PC-3 (cell line): Measurements from ENCODE around the gene PLA2G4B. TPM values are rescaled to one million over a fixed set of nuclear protein-coding genes. Genes with fewer than 3 reads are reported as not detected.

Experiments used
- ATAC-seq: fragments of 200-7000 bp; cut with Tn5 transposase; 2 replicates; pipeline ENCODE4 v1.9.1; 2020; ENCODE audit warnings: mild to moderate bottlenecking, moderate library complexity
- BruUV-seq: library from RNA; stranded (reverse); fragments of 400-500 nt; replicated peaks from 2 replicates; lab custom pipeline; 2021; lab: Mats Ljungman, UMichigan
- CTCF ChIA-PET: fragments of 300-600 bp; sonication (Branson Sonifier 250); formaldehyde crosslinking; loops from one replicate; lab custom pipeline; 2022; ENCODE audit warnings: antibody characterized with exemption; lab: Charles Lee
- POLR2A ChIA-PET: fragments of 300-600 bp; sonication (Branson Sonifier 250); formaldehyde crosslinking; loops from one replicate; lab custom pipeline; 2022; ENCODE audit warnings: antibody characterized with exemption; ENCODE audit not compliant: unreplicated experiment; lab: Charles Lee
- DNase-seq: peaks from one replicate; pipeline ENCODE4 v3.0.0-alpha.2; 2015
- H2AFZ ChIP-seq: fragments of 300-600 bp; sonication (generic); 2 replicates; pipeline ENCODE4 v1.6.0; 2016; ENCODE audit warnings: antibody characterized with exemption, low read length
- H3F3A ChIP-seq: fragments of 300-600 bp; sonication (generic); one replicate; pipeline ENCODE4 v1.6.0; 2017; ENCODE audit warnings: antibody characterized with exemption, low read length, control low read depth, mild to moderate bottlenecking; ENCODE audit not compliant: unreplicated experiment
- H3K27ac ChIP-seq: fragments of 300-600 bp; sonication (generic); 2 replicates; pipeline ENCODE4 v1.5.1; 2016; ENCODE audit warnings: mild to moderate bottlenecking, low read length
- H3K27me3 ChIP-seq: fragments of 300-600 bp; sonication (generic); 2 replicates; pipeline ENCODE4 v1.6.1; 2016; ENCODE audit warnings: low read length, mixed read lengths
- H3K36me3 ChIP-seq: fragments of 300-600 bp; sonication (generic); 2 replicates; pipeline ENCODE4 v1.6.1; 2016; ENCODE audit warnings: low read depth, mixed run types, low read length, mixed read lengths
- H3K4me1 ChIP-seq: fragments of 300-600 bp; sonication (generic); 2 replicates; pipeline ENCODE4 v1.5.1; 2016; ENCODE audit warnings: low read length; ENCODE audit not compliant: insufficient read depth
- H3K4me2 ChIP-seq: fragments of 300-600 bp; sonication (generic); 2 replicates; pipeline ENCODE4 v1.6.0; 2016; ENCODE audit warnings: low read length
- H3K4me3 ChIP-seq: fragments of 300-600 bp; sonication (generic); 2 replicates; pipeline ENCODE4 v1.5.1; 2016; ENCODE audit warnings: mild to moderate bottlenecking, low read length, mixed read lengths
- H3K79me2 ChIP-seq: fragments of 300-600 bp; sonication (generic); 2 replicates; pipeline ENCODE4 v1.6.1; 2017; ENCODE audit warnings: low read length, mixed read lengths
- H3K9ac ChIP-seq: fragments of 300-600 bp; sonication (generic); 2 replicates; pipeline ENCODE4 v1.6.0; 2016; ENCODE audit warnings: mild to moderate bottlenecking, low read length
- H3K9me2 ChIP-seq: fragments of 300-600 bp; sonication (generic); replicated peaks from 2 replicates; pipeline ENCODE4 v1.6.1; 2016; ENCODE audit warnings: mixed run types, low read length, mixed read lengths
- H3K9me3 ChIP-seq: fragments of 300-600 bp; sonication (generic); 2 replicates; pipeline ENCODE4 v1.6.1; 2016; ENCODE audit warnings: low read length, mixed read lengths
- H4K20me1 ChIP-seq: fragments of 300-600 bp; sonication (generic); 2 replicates; pipeline ENCODE4 v1.6.1; 2016; ENCODE audit warnings: low read length, mixed read lengths
- CTCF ChIP-seq: fragments of 300-600 bp; sonication (generic); conservative IDR thresholded peaks from 2 replicates; pipeline ENCODE4 v1.5.1; 2017; ENCODE audit warnings: antibody characterized with exemption, low read depth, mild to moderate bottlenecking, low read length
- EZH2 ChIP-seq: fragments of 300-600 bp; sonication (generic); IDR thresholded peaks from one replicate; pipeline ENCODE4 v1.6.1; 2017; ENCODE audit warnings: antibody characterized with exemption, mild to moderate bottlenecking, low read length; ENCODE audit not compliant: unreplicated experiment
- EZH2phosphoT487 ChIP-seq: fragments of 300-600 bp; sonication (generic); IDR thresholded peaks from 2 replicates; pipeline ENCODE4 v1.6.1; 2018; ENCODE audit warnings: mild to moderate bottlenecking, antibody characterized with exemption, low read length, borderline replicate concordance
- intact Hi-C: fragments of 100-400 bp; cut with micrococcal nuclease; formaldehyde crosslinking; loops from 2 replicates; pipeline ENCODE4 v1.9.0; 2023
- total RNA-seq: library from RNA; depleted of rRNA; stranded (reverse); fragments of >200 nt; gene quantifications from 2 replicates; pipeline ENCODE4 v1.2.3, GENCODE V29; 2014

PLA2G4B gene
- total RNA-seq, 1 experiment from 2014 or later: 12.2 TPM

GRCh38 chr15:41806291-41807181 is 32.1 kb upstream of the PLA2G4B start:
- H3K79me2 ChIP-seq: 0 out of 2 replicates have a peak, but pooled peaks cover 7% of the 10 kb centered on the region
- ChIA-PET POLR2A (interaction anchor here (0.6 kb wide), 1 partner anchor 18 kb away, joined by 3 read pairs; no protein-coding TSS in a partner anchor), CTCF (interaction anchor here (2.5 kb wide), 1 partner anchor 33 kb away, joined by 15 read pairs; the partner anchor contains the start of gene MAPKBP1)
- no peaks in the 10 kb centered on the region for H3K9me3 ChIP-seq
- H3K4me3 ChIP-seq: no peak overlapping the region
- peaks cover 35% of the 10 kb centered on the region for H3K4me1 ChIP-seq
- BruUV-seq: no TSS peak
- TF ChIP-seq EZH2 (no peak), EZH2phosphoT487 (no peak), CTCF (peak; percentile 48)
- H3K4me2 ChIP-seq: no peak overlapping the region
- peak; percentile 75 for DNase-seq
- no peak overlapping the region for H3K27ac ChIP-seq
- no peaks in the 10 kb centered on the region for H3K27me3 ChIP-seq
- no peak overlapping the region for H2AFZ ChIP-seq
- no peak for ATAC-seq
- H3K9ac ChIP-seq: no peak overlapping the region
- H3K36me3 ChIP-seq: no peaks in the 10 kb centered on the region
- peaks cover 5% of the 10 kb centered on the region for H3F3A ChIP-seq
- intact Hi-C loops: no loop called here
- no peaks in the 10 kb centered on the region for H3K9me2 ChIP-seq
- no peaks in the 10 kb centered on the region for H4K20me1 ChIP-seq

GRCh38 chr15:41809121-41809520 is 29.5 kb upstream of the PLA2G4B start:
- Histone ChIP-seq H2AFZ (no peak overlapping the region), H3K27me3 (no peaks in the 10 kb centered on the region), H4K20me1 (no peaks in the 10 kb centered on the region), H3K9me2 (no peaks in the 10 kb centered on the region), H3K9ac (no peak overlapping the region), H3K4me2 (peak overlapping the region; percentile 43; the same call in 1 of the 2 replicates), H3K79me2 (no peaks in the 10 kb centered on the region), H3F3A (no peaks in the 10 kb centered on the region), H3K27ac (no peak overlapping the region), H3K36me3 (peaks cover 6% of the 10 kb centered on the region; the same call in 1 of the 2 replicates), H3K4me1 (peaks cover 21% of the 10 kb centered on the region), H3K9me3 (no peaks in the 10 kb centered on the region), H3K4me3 (no peak overlapping the region)
- BruUV-seq: no TSS peak
- TF ChIP-seq EZH2 (no peak), EZH2phosphoT487 (no peak), CTCF (no peak)
- peak; percentile 35; the same call in 1 of the 2 replicates for ATAC-seq
- POLR2A ChIA-PET: interaction anchor here (0.5 kb wide), 1 partner anchor 349 kb away, joined by 15 read pairs; no protein-coding TSS in a partner anchor
- intact Hi-C loops: no loop called here
- DNase-seq: peak; percentile 64
- CTCF ChIA-PET: interaction anchor here (0.6 to 4.0 kb wide), 2 partner anchors 35 to 221 kb away, joined by 4 to 76 read pairs; partner anchors contain the start of gene MAPKBP1
